ENCODE measurements around the gene PRKG1. TPM values are rescaled to one million over a fixed set of nuclear protein-coding genes. Genes with fewer than 3 reads are reported as not detected.
"Not testable (repeated sequence)": the region's sequence is repeated elsewhere in the genome, so short reads cannot be mapped to it uniquely, and the experiment has no call there.

PRKG1 gene
- total RNA-seq, 2 experiments from 2014 or later: not detected

GRCh38 chr10:51212937-51213336 is 138.7 kb downstream of the PRKG1 start:
- H3K4me1 Mint-ChIP-seq, H3K27me3 Mint-ChIP-seq, CTCF ChIA-PET: not testable (repeated sequence)

GRCh38 chr10:51214207-51215196 is 140.2 kb downstream of the PRKG1 start:
- Mint-ChIP-seq H3K4me1 (no peaks in the 10 kb centered on the region), H3K27ac (no peak overlapping the region), H3K9me3 (no peaks in the 10 kb centered on the region), H3K4me3 (no peak overlapping the region), H3K27me3 (no peaks in the 10 kb centered on the region), H3K36me3 (ENCODE audit: low read depth) (no peaks in the 10 kb centered on the region)
- DNase-seq: no peak
- CTCF ChIA-PET: interaction anchor here (0.6 kb wide), 1 partner anchor 8 kb away, joined by 3 read pairs; no protein-coding TSS in a partner anchor
- POLR2A ChIA-PET: no interaction called here

More at GRCh38 chr10:51212937-51213336, 138.7 kb downstream of the PRKG1 start:
- DNase-seq; H3K4me3 Mint-ChIP-seq; H3K9me3 Mint-ChIP-seq; H3K27ac Mint-ChIP-seq; H3K36me3 Mint-ChIP-seq (ENCODE audit: low read depth); POLR2A ChIA-PET: not testable (repeated sequence)

- no peak overlapping the region for H3K4me3 Mint-ChIP-seq
- no peaks in the 10 kb centered on the region for H3K36me3 Mint-ChIP-seq (ENCODE audit: low read depth)
- ChIA-PET CTCF (no interaction called here), POLR2A (no interaction called here)
- no peak for DNase-seq
- no peak overlapping the region for H3K27ac Mint-ChIP-seq
- no peaks in the 10 kb centered on the region for H3K9me3 Mint-ChIP-seq
- no peaks in the 10 kb centered on the region for H3K4me1 Mint-ChIP-seq
- no peaks in the 10 kb centered on the region for H3K27me3 Mint-ChIP-seq
Observed at GRCh38 chr10:51215951-51216834, 141.9 kb downstream of the PRKG1 start.

- H3K4me1 Mint-ChIP-seq: no peaks in the 10 kb centered on the region
- no peaks in the 10 kb centered on the region for H3K27me3 Mint-ChIP-seq
- ChIA-PET CTCF (no interaction called here), POLR2A (no interaction called here)
- H3K27ac Mint-ChIP-seq: no peak overlapping the region
- no peak for DNase-seq
- no peaks in the 10 kb centered on the region for H3K9me3 Mint-ChIP-seq
- H3K36me3 Mint-ChIP-seq (ENCODE audit: low read depth): no peaks in the 10 kb centered on the region
- no peak overlapping the region for H3K4me3 Mint-ChIP-seq
Observed at GRCh38 chr10:51217505-51217904, 143.2 kb downstream of the PRKG1 start.

GRCh38 chr10:51224671-51225161 is 150.4 kb downstream of the PRKG1 start:
- H3K36me3 Mint-ChIP-seq (ENCODE audit: low read depth): no peaks in the 10 kb centered on the region
- H3K4me3 Mint-ChIP-seq: no peak overlapping the region
- no peak for DNase-seq
- no peak overlapping the region for H3K27ac Mint-ChIP-seq
- ChIA-PET CTCF (no interaction called here), POLR2A (no interaction called here)
- no peaks in the 10 kb centered on the region for H3K4me1 Mint-ChIP-seq
- H3K9me3 Mint-ChIP-seq: no peaks in the 10 kb centered on the region
- H3K27me3 Mint-ChIP-seq: no peaks in the 10 kb centered on the region

GRCh38 chr10:51227897-51228713 is 153.8 kb downstream of the PRKG1 start:
- DNase-seq: no peak
- ChIA-PET CTCF (no interaction called here), POLR2A (no interaction called here)
- H3K9me3 Mint-ChIP-seq: no peaks in the 10 kb centered on the region
- no peaks in the 10 kb centered on the region for H3K36me3 Mint-ChIP-seq (ENCODE audit: low read depth)
- H3K27ac Mint-ChIP-seq: no peak overlapping the region
- H3K27me3 Mint-ChIP-seq: no peaks in the 10 kb centered on the region
- H3K4me1 Mint-ChIP-seq: no peaks in the 10 kb centered on the region
- no peak overlapping the region for H3K4me3 Mint-ChIP-seq

GRCh38 chr10:51228714-51229100 is 154.4 kb downstream of the PRKG1 start:
- no peaks in the 10 kb centered on the region for H3K4me1 Mint-ChIP-seq
- CTCF ChIA-PET: interaction anchor here (0.6 kb wide), 1 partner anchor 10 kb away, joined by 6 read pairs; no protein-coding TSS in a partner anchor
- no peak overlapping the region for H3K4me3 Mint-ChIP-seq

GRCh38 chr10:51230887-51231585 is 156.7 kb downstream of the PRKG1 start:
- ChIA-PET POLR2A (no interaction called here), CTCF (interaction anchor here (0.6 to 0.7 kb wide), 2 partner anchors 40 to 1897 kb away, joined by 3 read pairs; no protein-coding TSS in a partner anchor)
- Mint-ChIP-seq H3K4me3 (no peak overlapping the region), H3K27me3 (no peaks in the 10 kb centered on the region), H3K9me3 (no peaks in the 10 kb centered on the region), H3K4me1 (no peaks in the 10 kb centered on the region), H3K36me3 (ENCODE audit: low read depth) (no peaks in the 10 kb centered on the region), H3K27ac (no peak overlapping the region)
- DNase-seq: no peak

More at GRCh38 chr10:51228714-51229100, 154.4 kb downstream of the PRKG1 start:
- no peaks in the 10 kb centered on the region for H3K27me3 Mint-ChIP-seq
- DNase-seq: no peak
- no peaks in the 10 kb centered on the region for H3K9me3 Mint-ChIP-seq
- no peak overlapping the region for H3K27ac Mint-ChIP-seq
- POLR2A ChIA-PET: no interaction called here
- H3K36me3 Mint-ChIP-seq (ENCODE audit: low read depth): no peaks in the 10 kb centered on the region

- H3K9me3 Mint-ChIP-seq: no peaks in the 10 kb centered on the region
- no peaks in the 10 kb centered on the region for H3K36me3 Mint-ChIP-seq (ENCODE audit: low read depth)
- no peak overlapping the region for H3K27ac Mint-ChIP-seq
- no peak overlapping the region for H3K4me3 Mint-ChIP-seq
- ChIA-PET CTCF (interaction anchor here (0.6 kb wide), 1 partner anchor 1896 kb away, joined by 3 read pairs; no protein-coding TSS in a partner anchor), POLR2A (no interaction called here)
- no peaks in the 10 kb centered on the region for H3K27me3 Mint-ChIP-seq
- no peak for DNase-seq
- no peaks in the 10 kb centered on the region for H3K4me1 Mint-ChIP-seq
Observed at GRCh38 chr10:51231754-51232153, 157.5 kb downstream of the PRKG1 start.

- Mint-ChIP-seq H3K4me1 (no peaks in the 10 kb centered on the region), H3K4me3 (no peak overlapping the region), H3K27me3 (no peaks in the 10 kb centered on the region), H3K36me3 (ENCODE audit: low read depth) (no peaks in the 10 kb centered on the region), H3K27ac (no peak overlapping the region), H3K9me3 (no peaks in the 10 kb centered on the region)
- ChIA-PET CTCF (no interaction called here), POLR2A (no interaction called here)
- no peak for DNase-seq
Observed at GRCh38 chr10:51233337-51234100, 159.2 kb downstream of the PRKG1 start.

GRCh38 chr10:51235865-51236264 is 161.6 kb downstream of the PRKG1 start:
- DNase-seq: no peak
- H3K4me1 Mint-ChIP-seq: no peaks in the 10 kb centered on the region
- no peaks in the 10 kb centered on the region for H3K36me3 Mint-ChIP-seq (ENCODE audit: low read depth)
- ChIA-PET POLR2A (no interaction called here), CTCF (no interaction called here)
- H3K4me3 Mint-ChIP-seq: no peak overlapping the region
- no peaks in the 10 kb centered on the region for H3K9me3 Mint-ChIP-seq
- no peaks in the 10 kb centered on the region for H3K27me3 Mint-ChIP-seq
- no peak overlapping the region for H3K27ac Mint-ChIP-seq

Measured in activated CD4-positive, alpha-beta T cell treated with anti-CD3 and anti-CD28 coated beads, Interleukin-2, amount 10 ng/mL, durations not matched to agents 7 days and 5 days (primary cell).